Stromal cell of bone marrow (primary cell): ENCODE results near the gene INCA1.

Experiments used
- DNase-seq: peaks from one replicate; pipeline ENCODE4 v3.0.0-alpha.2; 2012; ENCODE audit warnings: low read depth

INCA1 gene

GRCh38 chr17:5003214-5003867 lies 6.0 kb upstream of the INCA1 start:
- DNase-seq, result no peak

GRCh38 chr17:5002121-5002788 lies 4.9 kb upstream of the INCA1 start:
- no peak for DNase-seq

- no peak for DNase-seq
These were observed 2.9 kb upstream of the INCA1 start for GRCh38 chr17:5000237-5000639.

- DNase-seq, result no peak
These were observed 2.2 kb upstream of the INCA1 start for GRCh38 chr17:4999430-5000093.

- no peak for DNase-seq
These were observed 1.6 kb upstream of the INCA1 start for GRCh38 chr17:4998732-4999429.

GRCh38 chr17:4998027-4998731 lies 857 bp upstream of the INCA1 start:
- DNase-seq, result no peak

GRCh38 chr17:4994081-4994595 lies 3.2 kb downstream of the INCA1 start:
- DNase-seq, result no peak

- no peak for DNase-seq
These were observed 9.4 kb downstream of the INCA1 start for GRCh38 chr17:4987767-4988567.

GRCh38 chr17:4986951-4987766 lies 10.2 kb downstream of the INCA1 start, which contains the start of gene CAMTA2:
Gene CAMTA2, minus strand, starts transcription at chr17:4987675. Its CDS starts 1,453 bp downstream, at chr17:4986222.
- DNase-seq, result no peak

GRCh38 chr17:4986403-4986802 lies 10.9 kb downstream of the INCA1 start:
- no peak for DNase-seq

- no peak for DNase-seq
These were observed 15.0 kb downstream of the INCA1 start for GRCh38 chr17:4982305-4982704.

- DNase-seq, result no peak
These were observed 16.6 kb downstream of the INCA1 start for GRCh38 chr17:4980644-4981216.

GRCh38 chr17:4978726-4979125 lies 18.6 kb downstream of the INCA1 start:
- no peak for DNase-seq

GRCh38 chr17:4974115-4974670 lies 23.1 kb downstream of the INCA1 start:
- no peak for DNase-seq

- no peak for DNase-seq
These were observed 23.8 kb downstream of the INCA1 start for GRCh38 chr17:4973256-4974114.

GRCh38 chr17:4972752-4973151 lies 24.6 kb downstream of the INCA1 start:
- no peak for DNase-seq

GRCh38 chr17:4972322-4972721 lies 25.0 kb downstream of the INCA1 start:
- DNase-seq, result no peak

- no peak for DNase-seq
These were observed 25.5 kb downstream of the INCA1 start for GRCh38 chr17:4971826-4972225.
